ENCODE results near the gene PPP5C. TPM values are rescaled to one million over a fixed set of nuclear protein-coding genes. Genes with fewer than 3 reads are reported as not detected.

The PPP5C gene
- total and polyA plus RNA-seq, 2 of the 13 experiments (the other 11 are each of a cell fraction or from before 2014, with no cell fraction given), result 41.6 to 67.9 TPM

DNA sequence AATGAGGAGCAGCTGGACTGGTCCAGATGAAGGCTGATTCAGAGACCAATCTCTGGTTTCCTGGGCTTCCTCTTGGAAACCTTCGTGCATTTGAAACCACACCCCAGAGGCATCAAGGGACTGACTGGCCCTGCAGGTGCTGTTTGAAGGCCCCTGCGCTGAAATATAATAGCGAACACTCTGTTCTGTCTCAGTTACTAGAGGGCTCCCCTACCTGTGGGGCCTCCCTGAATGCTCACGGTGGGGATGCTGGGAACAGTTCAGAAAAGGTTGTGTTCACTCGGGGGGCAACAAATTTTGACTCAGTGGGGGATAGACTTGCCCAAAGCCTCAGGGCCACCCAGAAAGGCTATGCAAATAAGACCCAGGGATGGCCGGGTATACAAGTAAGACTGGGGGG, 60.1 kb downstream of the PPP5C start (continued):
- TF ChIP-seq HNRNPLL (IDR thresholded peaks at IDR 0.05; ENCODE audit: low read depth, low read length, poor library complexity, severe bottlenecking), result no peak
- TF ChIP-seq, protein P1, sequence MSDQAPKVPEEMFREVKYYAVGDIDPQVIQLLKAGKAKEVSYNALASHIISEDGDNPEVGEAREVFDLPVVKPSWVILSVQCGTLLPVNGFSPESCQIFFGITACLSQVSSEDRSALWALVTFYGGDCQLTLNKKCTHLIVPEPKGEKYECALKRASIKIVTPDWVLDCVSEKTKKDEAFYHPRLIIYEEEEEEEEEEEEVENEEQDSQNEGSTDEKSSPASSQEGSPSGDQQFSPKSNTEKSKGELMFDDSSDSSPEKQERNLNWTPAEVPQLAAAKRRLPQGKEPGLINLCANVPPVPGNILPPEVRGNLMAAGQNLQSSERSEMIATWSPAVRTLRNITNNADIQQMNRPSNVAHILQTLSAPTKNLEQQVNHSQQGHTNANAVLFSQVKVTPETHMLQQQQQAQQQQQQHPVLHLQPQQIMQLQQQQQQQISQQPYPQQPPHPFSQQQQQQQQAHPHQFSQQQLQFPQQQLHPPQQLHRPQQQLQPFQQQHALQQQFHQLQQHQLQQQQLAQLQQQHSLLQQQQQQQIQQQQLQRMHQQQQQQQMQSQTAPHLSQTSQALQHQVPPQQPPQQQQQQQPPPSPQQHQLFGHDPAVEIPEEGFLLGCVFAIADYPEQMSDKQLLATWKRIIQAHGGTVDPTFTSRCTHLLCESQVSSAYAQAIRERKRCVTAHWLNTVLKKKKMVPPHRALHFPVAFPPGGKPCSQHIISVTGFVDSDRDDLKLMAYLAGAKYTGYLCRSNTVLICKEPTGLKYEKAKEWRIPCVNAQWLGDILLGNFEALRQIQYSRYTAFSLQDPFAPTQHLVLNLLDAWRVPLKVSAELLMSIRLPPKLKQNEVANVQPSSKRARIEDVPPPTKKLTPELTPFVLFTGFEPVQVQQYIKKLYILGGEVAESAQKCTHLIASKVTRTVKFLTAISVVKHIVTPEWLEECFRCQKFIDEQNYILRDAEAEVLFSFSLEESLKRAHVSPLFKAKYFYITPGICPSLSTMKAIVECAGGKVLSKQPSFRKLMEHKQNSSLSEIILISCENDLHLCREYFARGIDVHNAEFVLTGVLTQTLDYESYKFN (CRISPR knock-in tag; conservative IDR thresholded peaks at IDR 0.05), result no peak
- TF ChIP-seq HNRNPH1 (optimal IDR thresholded peaks at IDR 0.05; ENCODE audit: low read depth, low read length), result no peak
- TF ChIP-seq ZBTB7A (CRISPR knock-in tag; IDR thresholded peaks at IDR 0.05), result no peak
- TF ChIP-seq ZFP36L1 (CRISPR knock-in tag; IDR thresholded peaks at IDR 0.05), result no peak
- no peak for TF ChIP-seq ZNF431 (CRISPR knock-in tag; IDR thresholded peaks at IDR 0.05; ENCODE audit: borderline replicate concordance, low read depth)
- TF ChIP-seq HOXA9 (CRISPR knock-in tag; IDR thresholded peaks at IDR 0.05; ENCODE audit: borderline replicate concordance), result no peak
- no peak for TF ChIP-seq CENPT (CRISPR knock-in tag; IDR thresholded peaks at IDR 0.05; ENCODE audit: low read depth)
- TF ChIP-seq KDM1A (CRISPR knock-in tag; IDR thresholded peaks at IDR 0.05), result no peak
- TF ChIP-seq ZNF709 (CRISPR knock-in tag; IDR thresholded peaks at IDR 0.05), result no peak
- TF ChIP-seq TCF12 (IDR thresholded peaks at IDR 0.05), result no peak
- TF ChIP-seq TCF12 (CRISPR knock-in tag; IDR thresholded peaks at IDR 0.05), result no peak
- no peak for TF ChIP-seq MAFG (CRISPR knock-in tag; IDR thresholded peaks at IDR 0.05)
